ENCODE measurements around the gene DST. TPM values are rescaled to one million over a fixed set of nuclear protein-coding genes. Genes with fewer than 3 reads are reported as not detected.

The DST gene
- total RNA-seq, 1 experiment from 2014 or later, result 144 TPM

DNA sequence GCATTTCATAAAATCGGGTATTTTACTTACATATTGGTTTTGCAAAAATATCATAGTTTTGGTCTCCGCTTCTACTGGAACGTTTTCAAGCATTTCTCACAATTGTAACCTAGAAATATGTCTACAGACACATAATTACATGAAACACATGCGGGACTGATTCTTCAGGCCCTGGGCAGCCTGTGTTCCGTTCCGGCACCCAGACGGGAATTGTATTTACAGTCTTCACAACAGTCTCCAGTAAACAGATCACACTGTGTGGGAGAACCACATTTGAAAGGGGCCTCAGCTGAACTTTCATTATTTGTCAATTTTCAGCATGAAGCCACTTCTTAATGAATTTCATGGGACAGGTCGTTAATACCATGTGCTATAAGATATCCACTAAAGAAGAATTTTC, 196.9 kb downstream of the DST start:
- no peaks in the 10 kb centered on the region for H3K79me2 ChIP-seq (ENCODE audit: insufficient read depth, low read length)
- no peak overlapping the region for H3K4me2 ChIP-seq (ENCODE audit: low read length)
- H3K27ac ChIP-seq (ENCODE audit: low read depth, low read length), result no peak overlapping the region
- no peak overlapping the region for H3K4me3 ChIP-seq (replicated peaks in 1 of 2; ENCODE audit: low read depth in 1 of 2, low read length in 2 of 2)
- no TSS peak for BruUV-seq (replicated peaks)
- H4K20me1 ChIP-seq (ENCODE audit: insufficient read depth), result no peaks in the 10 kb centered on the region
- ATAC-seq, result no peak
- no peaks in the 10 kb centered on the region for H3K36me3 ChIP-seq (ENCODE audit: control insufficient read depth in 1 of 2, insufficient read depth in 2 of 2, low read length in 2 of 2)
- no peaks in the 10 kb centered on the region for H3K9me2 ChIP-seq (ENCODE audit: insufficient read depth)
- no peaks in the 10 kb centered on the region for H3K4me1 ChIP-seq (ENCODE audit: control insufficient read depth in 1 of 2, insufficient read depth in 2 of 2, low read length in 2 of 2)
- no peak overlapping the region for H2AFZ ChIP-seq (ENCODE audit: low read depth, low read length, poor library complexity, severe bottlenecking)
- no peaks in the 10 kb centered on the region for H3K27me3 ChIP-seq (ENCODE audit: insufficient read depth, low read length)
- ChIA-PET RAD21 (ENCODE audit: low non-redundant PET in 1 of 2, low total read pairs in 2 of 2, uncharacterized antibody in 2 of 2, unreplicated experiment in 2 of 2) (no interaction called here), CTCF (no interaction called here), POLR2A (no interaction called here)
- no peak for DNase-seq (ENCODE audit: low read depth, low spot score)
- TF ChIP-seq POLR2AphosphoS5 (IDR thresholded peaks at IDR 0.05; ENCODE audit: low read depth, low read length), result no peak
- no peak for TF ChIP-seq FOSL1 (IDR thresholded peaks at IDR 0.05; ENCODE audit: low read depth)
- TF ChIP-seq CEBPB (IDR thresholded peaks at IDR 0.05; ENCODE audit: low read depth), result no peak
- no peak for TF ChIP-seq EGR1 (IDR thresholded peaks at IDR 0.05; ENCODE audit: low read depth)
- TF ChIP-seq SP1 (IDR thresholded peaks at IDR 0.05; ENCODE audit: low read depth), result no peak
- no peak for TF ChIP-seq SRF (IDR thresholded peaks at IDR 0.05; ENCODE audit: low read depth)
- TF ChIP-seq, protein P1, sequence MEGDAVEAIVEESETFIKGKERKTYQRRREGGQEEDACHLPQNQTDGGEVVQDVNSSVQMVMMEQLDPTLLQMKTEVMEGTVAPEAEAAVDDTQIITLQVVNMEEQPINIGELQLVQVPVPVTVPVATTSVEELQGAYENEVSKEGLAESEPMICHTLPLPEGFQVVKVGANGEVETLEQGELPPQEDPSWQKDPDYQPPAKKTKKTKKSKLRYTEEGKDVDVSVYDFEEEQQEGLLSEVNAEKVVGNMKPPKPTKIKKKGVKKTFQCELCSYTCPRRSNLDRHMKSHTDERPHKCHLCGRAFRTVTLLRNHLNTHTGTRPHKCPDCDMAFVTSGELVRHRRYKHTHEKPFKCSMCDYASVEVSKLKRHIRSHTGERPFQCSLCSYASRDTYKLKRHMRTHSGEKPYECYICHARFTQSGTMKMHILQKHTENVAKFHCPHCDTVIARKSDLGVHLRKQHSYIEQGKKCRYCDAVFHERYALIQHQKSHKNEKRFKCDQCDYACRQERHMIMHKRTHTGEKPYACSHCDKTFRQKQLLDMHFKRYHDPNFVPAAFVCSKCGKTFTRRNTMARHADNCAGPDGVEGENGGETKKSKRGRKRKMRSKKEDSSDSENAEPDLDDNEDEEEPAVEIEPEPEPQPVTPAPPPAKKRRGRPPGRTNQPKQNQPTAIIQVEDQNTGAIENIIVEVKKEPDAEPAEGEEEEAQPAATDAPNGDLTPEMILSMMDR (IDR thresholded peaks at IDR 0.05 in 2 of 3, conservative IDR thresholded peaks at IDR 0.05 in 1 of 3; ENCODE audit: borderline replicate concordance in 1 of 3, insufficient read depth in 1 of 3, low read depth in 2 of 3, low read length in 2 of 3), result no peak
- no peak for TF ChIP-seq CBX3 (IDR thresholded peaks at IDR 0.05; ENCODE audit: low read depth)
- TF ChIP-seq, protein P2, sequence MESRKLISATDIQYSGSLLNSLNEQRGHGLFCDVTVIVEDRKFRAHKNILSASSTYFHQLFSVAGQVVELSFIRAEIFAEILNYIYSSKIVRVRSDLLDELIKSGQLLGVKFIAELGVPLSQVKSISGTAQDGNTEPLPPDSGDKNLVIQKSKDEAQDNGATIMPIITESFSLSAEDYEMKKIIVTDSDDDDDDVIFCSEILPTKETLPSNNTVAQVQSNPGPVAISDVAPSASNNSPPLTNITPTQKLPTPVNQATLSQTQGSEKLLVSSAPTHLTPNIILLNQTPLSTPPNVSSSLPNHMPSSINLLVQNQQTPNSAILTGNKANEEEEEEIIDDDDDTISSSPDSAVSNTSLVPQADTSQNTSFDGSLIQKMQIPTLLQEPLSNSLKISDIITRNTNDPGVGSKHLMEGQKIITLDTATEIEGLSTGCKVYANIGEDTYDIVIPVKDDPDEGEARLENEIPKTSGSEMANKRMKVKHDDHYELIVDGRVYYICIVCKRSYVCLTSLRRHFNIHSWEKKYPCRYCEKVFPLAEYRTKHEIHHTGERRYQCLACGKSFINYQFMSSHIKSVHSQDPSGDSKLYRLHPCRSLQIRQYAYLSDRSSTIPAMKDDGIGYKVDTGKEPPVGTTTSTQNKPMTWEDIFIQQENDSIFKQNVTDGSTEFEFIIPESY (IDR thresholded peaks at IDR 0.05; ENCODE audit: extremely low read depth, insufficient replicate concordance, low read length), result no peak
- TF ChIP-seq, protein P3, sequence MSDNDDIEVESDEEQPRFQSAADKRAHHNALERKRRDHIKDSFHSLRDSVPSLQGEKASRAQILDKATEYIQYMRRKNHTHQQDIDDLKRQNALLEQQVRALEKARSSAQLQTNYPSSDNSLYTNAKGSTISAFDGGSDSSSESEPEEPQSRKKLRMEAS (IDR thresholded peaks at IDR 0.05), result no peak
- TF ChIP-seq ZNF274 (IDR thresholded peaks at IDR 0.05; ENCODE audit: low read depth, low read length), result no peak
- TF ChIP-seq SIN3A (IDR thresholded peaks at IDR 0.05; ENCODE audit: low read depth), result no peak
- TF ChIP-seq YY1 (IDR thresholded peaks at IDR 0.05; ENCODE audit: extremely low read depth, insufficient replicate concordance, low read depth, low read length), result no peak
- TF ChIP-seq JUND (IDR thresholded peaks at IDR 0.05), result no peak
- no peak for TF ChIP-seq ELF1 (IDR thresholded peaks at IDR 0.05; ENCODE audit: borderline replicate concordance, low read depth)
- no peak for TF ChIP-seq POLR2A (IDR thresholded peaks at IDR 0.05; ENCODE audit: borderline replicate concordance, extremely low read depth, insufficient read depth, insufficient read length)
- TF ChIP-seq EZH2 (IDR thresholded peaks at IDR 0.05), result no peak
- no peak for TF ChIP-seq ZFX (IDR thresholded peaks at IDR 0.05)
- TF ChIP-seq EZH2phosphoT487 (IDR thresholded peaks at IDR 0.05; ENCODE audit: borderline replicate concordance), result no peak
- TF ChIP-seq TCF7L2 (IDR thresholded peaks at IDR 0.05; ENCODE audit: borderline replicate concordance, extremely low read depth, insufficient read depth, insufficient read length), result no peak
- no peak overlapping the region for H3K9ac ChIP-seq (ENCODE audit: low read length)
- no peaks in the 10 kb centered on the region for H3K9me3 ChIP-seq (ENCODE audit: control insufficient read depth in 1 of 2, insufficient read depth in 1 of 2, low read depth in 1 of 2, low read length in 2 of 2)
- intact Hi-C loops (cut with micrococcal nuclease), result no loop called here
